Hepatocyte (in vitro differentiated cells): Measurements from ENCODE around the gene ZSCAN25. TPM values are rescaled to one million over a fixed set of nuclear protein-coding genes. Genes with fewer than 3 reads are reported as not detected.
"Not testable (repeated sequence)": the region's sequence is repeated elsewhere in the genome, so short reads cannot be mapped to it uniquely, and the experiment has no call there.

Experiments
- DNase-seq: peaks from one replicate; pipeline ENCODE4 v3.0.0-alpha.2; 2016; ENCODE audit warnings: low spot score
- H2AFZ ChIP-seq: fragments of 200-600 bp; sonication (generic); 2 replicates; pipeline ENCODE4 v1.6.0; 2016; ENCODE audit warnings: antibody characterized with exemption, mild to moderate bottlenecking
- H3K27ac ChIP-seq: fragments of 200-600 bp; sonication (generic); 2 replicates; pipeline ENCODE4 v1.5.1; 2016; ENCODE audit warnings: mild to moderate bottlenecking
- H3K27me3 ChIP-seq: fragments of 200-600 bp; sonication (generic); 2 replicates; pipeline ENCODE4 v1.6.1; 2016
- H3K36me3 ChIP-seq: fragments of 200-600 bp; sonication (generic); replicated peaks from 2 replicates; pipeline ENCODE4 v1.5.1; 2016; ENCODE audit warnings: low read depth; ENCODE audit not compliant: insufficient read depth
- H3K4me1 ChIP-seq: fragments of 200-600 bp; sonication (generic); 2 replicates; pipeline ENCODE4 v1.5.1; 2016; ENCODE audit warnings: mild to moderate bottlenecking, moderate library complexity; ENCODE audit not compliant: insufficient read depth
- H3K4me2 ChIP-seq: fragments of 200-600 bp; sonication (generic); 2 replicates; pipeline ENCODE4 v1.6.0; 2016
- H3K4me3 ChIP-seq: fragments of 200-600 bp; sonication (generic); 2 replicates; pipeline ENCODE4 v1.5.1; 2016; ENCODE audit warnings: mild to moderate bottlenecking
- H3K79me2 ChIP-seq: fragments of 200-600 bp; sonication (generic); 2 replicates; pipeline ENCODE4 v1.6.0; 2017; ENCODE audit warnings: mild to moderate bottlenecking
- H3K9me2 ChIP-seq: fragments of 200-600 bp; sonication (generic); replicated peaks from 2 replicates; pipeline ENCODE4 v1.6.0; 2017; ENCODE audit warnings: mild to moderate bottlenecking; ENCODE audit not compliant: insufficient read depth
- H3K9me3 ChIP-seq: fragments of 200-600 bp; sonication (generic); 2 replicates; pipeline ENCODE4 v1.5.1; 2016; ENCODE audit warnings: low read depth, mild to moderate bottlenecking
- H4K20me1 ChIP-seq: fragments of 200-600 bp; sonication (generic); 2 replicates; pipeline ENCODE4 v1.6.0; 2016; ENCODE audit warnings: mild to moderate bottlenecking; ENCODE audit not compliant: insufficient read depth, poor library complexity, severe bottlenecking
- EZH2 ChIP-seq: fragments of 200-600 bp; sonication (generic); IDR thresholded peaks from 2 replicates; pipeline ENCODE4 v1.6.1; 2016; ENCODE audit warnings: antibody characterized with exemption, mild to moderate bottlenecking, borderline replicate concordance
- EZH2phosphoT487 ChIP-seq: fragments of 200-600 bp; sonication (generic); IDR thresholded peaks from one replicate; pipeline ENCODE4 v1.6.1; 2018; ENCODE audit warnings: antibody characterized with exemption, mild to moderate bottlenecking, low read depth, moderate library complexity; ENCODE audit not compliant: unreplicated experiment, severe bottlenecking
- WGBS: methylation state at CpG from one replicate; pipeline ENCODE4 v1.1.6; 2016; ENCODE audit warnings: low lambda C conversion rate; ENCODE audit errors: missing lambda C conversion rate; 5-methylcytosine and 5-hydroxymethylcytosine counted together
- polyA plus RNA-seq: library from polyadenylated mRNA; unstranded; fragments of >200 nt; fragmentation: Nextera tagmentation; extraction: Ambion mirVana; gene quantifications from 2 replicates; pipeline ENCODE4 v1.2.1, GENCODE V29; 2016
- total RNA-seq: library from RNA; depleted of rRNA; stranded (reverse); fragments of >200 nt; gene quantifications from 2 replicates; pipeline ENCODE4 v1.2.3, GENCODE V29; 2014
- TF ChIP-seq, protein P1 (sequence below): fragments of 200-600 bp; sonication (generic); IDR thresholded peaks from 2 replicates; pipeline ENCODE4 v1.5.1; 2016; ENCODE audit warnings: antibody characterized with exemption, mild to moderate bottlenecking; ENCODE audit not compliant: poor library complexity

ZSCAN25 gene
- total and polyA plus RNA-seq, 2 experiments from 2014 or later = 11.4 to 18.8 TPM

DNA sequence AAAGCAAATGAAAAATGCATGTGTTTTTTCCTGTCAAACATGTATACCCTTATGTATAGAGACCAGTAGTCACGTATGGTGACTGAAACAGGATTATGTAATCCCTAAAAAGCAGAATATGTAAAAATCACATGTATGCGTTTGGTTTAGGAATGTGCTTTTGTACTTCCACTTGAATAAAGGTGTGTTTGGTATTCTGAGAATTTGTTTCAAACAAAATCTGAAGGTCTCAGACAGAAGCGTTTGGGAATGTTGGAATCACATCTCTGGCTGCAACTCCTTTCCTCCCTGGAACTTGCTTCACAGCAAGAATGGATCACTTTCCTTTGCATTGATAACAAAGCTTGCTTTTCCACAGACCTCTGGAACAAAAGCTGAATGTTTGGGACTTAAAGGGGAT, 40.5 kb upstream of the ZSCAN25 start:
- no peak for TF ChIP-seq EZH2
- TF ChIP-seq, protein P1, sequence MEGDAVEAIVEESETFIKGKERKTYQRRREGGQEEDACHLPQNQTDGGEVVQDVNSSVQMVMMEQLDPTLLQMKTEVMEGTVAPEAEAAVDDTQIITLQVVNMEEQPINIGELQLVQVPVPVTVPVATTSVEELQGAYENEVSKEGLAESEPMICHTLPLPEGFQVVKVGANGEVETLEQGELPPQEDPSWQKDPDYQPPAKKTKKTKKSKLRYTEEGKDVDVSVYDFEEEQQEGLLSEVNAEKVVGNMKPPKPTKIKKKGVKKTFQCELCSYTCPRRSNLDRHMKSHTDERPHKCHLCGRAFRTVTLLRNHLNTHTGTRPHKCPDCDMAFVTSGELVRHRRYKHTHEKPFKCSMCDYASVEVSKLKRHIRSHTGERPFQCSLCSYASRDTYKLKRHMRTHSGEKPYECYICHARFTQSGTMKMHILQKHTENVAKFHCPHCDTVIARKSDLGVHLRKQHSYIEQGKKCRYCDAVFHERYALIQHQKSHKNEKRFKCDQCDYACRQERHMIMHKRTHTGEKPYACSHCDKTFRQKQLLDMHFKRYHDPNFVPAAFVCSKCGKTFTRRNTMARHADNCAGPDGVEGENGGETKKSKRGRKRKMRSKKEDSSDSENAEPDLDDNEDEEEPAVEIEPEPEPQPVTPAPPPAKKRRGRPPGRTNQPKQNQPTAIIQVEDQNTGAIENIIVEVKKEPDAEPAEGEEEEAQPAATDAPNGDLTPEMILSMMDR = no peak
- no peak for TF ChIP-seq EZH2phosphoT487
- Histone ChIP-seq H3K4me2 (no peak overlapping the region), H3K9me3 (no peaks in the 10 kb centered on the region), H3K4me1 (no peaks in the 10 kb centered on the region), H3K27ac (no peak overlapping the region), H3K79me2 (peaks cover 2% of the 10 kb centered on the region), H3K27me3 (no peaks in the 10 kb centered on the region), H3K9me2 (no peaks in the 10 kb centered on the region), H4K20me1 (no peaks in the 10 kb centered on the region), H3K4me3 (no peak overlapping the region), H2AFZ (no peak overlapping the region), H3K36me3 (no peaks in the 10 kb centered on the region)
- WGBS = 85% methylated on average over 3 of the region's 3 CpGs
- DNase-seq = no peak

DNA sequence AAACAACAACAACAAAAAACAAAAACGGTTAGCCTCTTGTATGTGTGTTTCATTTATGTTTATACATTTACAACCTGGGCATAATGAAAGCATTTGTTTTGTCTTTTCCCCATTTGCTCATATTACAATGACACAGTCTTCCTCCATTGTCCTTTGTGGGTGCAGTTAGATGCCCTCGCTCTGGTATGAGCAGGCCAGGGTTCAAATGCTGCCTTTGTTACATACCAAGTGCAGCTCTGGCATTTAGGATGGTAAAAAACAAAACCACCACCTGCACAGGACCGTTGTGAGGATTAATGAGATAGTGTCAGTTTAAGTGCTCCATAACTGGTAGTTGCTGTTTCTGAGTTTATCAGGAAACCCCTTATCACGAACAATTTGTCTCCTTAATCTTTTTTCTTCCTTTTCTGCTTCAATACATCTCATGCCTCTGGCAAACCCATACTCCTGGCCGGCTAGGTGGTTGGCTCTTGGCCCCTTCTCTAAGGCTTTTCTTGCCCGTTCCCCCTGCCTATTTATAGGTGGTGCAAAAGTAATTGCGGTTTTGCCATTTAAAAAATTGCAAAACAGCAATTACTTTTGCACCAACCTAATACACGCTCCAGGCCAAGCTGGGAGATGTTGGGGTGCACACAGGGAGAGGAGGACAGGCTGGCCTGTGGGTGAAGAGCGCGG, 37.3 kb upstream of the ZSCAN25 start:
- Histone ChIP-seq H3K79me2 (no peaks in the 10 kb centered on the region), H2AFZ (peak overlapping the region; percentile 94), H3K4me2 (peak overlapping the region; percentile 97), H3K27me3 (no peaks in the 10 kb centered on the region), H3K36me3 (no peaks in the 10 kb centered on the region), H3K9me3 (no peaks in the 10 kb centered on the region), H4K20me1 (no peaks in the 10 kb centered on the region), H3K9me2 (no peaks in the 10 kb centered on the region), H3K4me1 (no peaks in the 10 kb centered on the region), H3K27ac (no peak overlapping the region), H3K4me3 (peak overlapping the region; percentile 64)
- TF ChIP-seq, protein P1 = no peak
- TF ChIP-seq EZH2phosphoT487 = no peak
- 71% methylated on average over 10 of the region's 10 CpGs for WGBS
- DNase-seq = no peak

DNA sequence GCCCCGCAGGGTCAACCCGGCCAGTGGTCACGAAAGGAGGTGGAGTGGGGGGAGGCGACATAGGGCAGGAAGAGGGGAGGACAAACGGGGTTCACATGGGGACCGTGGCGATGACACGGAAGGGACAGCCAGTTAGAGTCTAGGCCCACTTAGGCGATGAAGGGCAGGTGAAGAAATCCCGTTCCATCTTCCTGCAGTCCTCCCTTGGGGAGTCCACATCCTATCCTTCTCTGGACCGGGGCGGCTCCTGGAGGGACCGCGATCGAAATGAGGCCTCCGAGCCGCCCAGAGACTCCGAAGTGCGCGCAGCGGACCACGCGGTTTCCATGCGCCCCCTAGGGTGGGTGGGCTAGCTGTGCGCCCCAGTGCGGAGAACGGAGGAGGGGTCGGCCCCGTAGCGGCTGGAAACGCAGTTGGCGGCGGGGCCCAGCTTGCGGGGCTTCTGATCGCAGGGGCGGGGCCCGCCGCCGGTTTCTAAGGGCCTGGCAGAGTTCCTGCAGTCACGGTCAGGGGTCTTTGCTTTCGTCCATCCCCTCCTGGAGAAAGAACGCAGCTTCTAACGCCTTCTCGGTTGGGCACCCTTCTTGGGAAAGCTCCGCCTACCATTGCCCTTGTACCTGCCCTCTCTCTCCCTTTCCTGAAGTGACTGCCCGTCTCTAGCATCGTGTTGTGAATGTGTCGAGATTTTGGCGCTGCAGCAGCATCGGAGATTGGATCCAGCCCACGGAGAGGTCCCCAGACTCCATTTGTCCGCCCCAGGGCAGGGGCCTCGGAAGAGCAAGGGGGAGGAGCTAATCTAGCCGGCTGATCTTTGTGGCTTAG, 36.6 kb upstream of the ZSCAN25 start:
- no peaks in the 10 kb centered on the region for H3K9me3 ChIP-seq
- peak overlapping the region; percentile 64 for H3K4me3 ChIP-seq
- no peaks in the 10 kb centered on the region for H3K79me2 ChIP-seq
- H3K36me3 ChIP-seq = no peaks in the 10 kb centered on the region
- no peaks in the 10 kb centered on the region for H3K9me2 ChIP-seq
- no peaks in the 10 kb centered on the region for H3K4me1 ChIP-seq
- H4K20me1 ChIP-seq = no peaks in the 10 kb centered on the region
- H3K4me2 ChIP-seq = peak overlapping the region; percentile 97
- TF ChIP-seq, protein P1 = peak; percentile 57
- TF ChIP-seq EZH2 (no peak), EZH2phosphoT487 (no peak)
- peak overlapping the region; percentile 30 for H3K27ac ChIP-seq
- H3K27me3 ChIP-seq = no peaks in the 10 kb centered on the region
- 7% methylated on average over 51 of the region's 54 CpGs for WGBS
- peak overlapping the region; percentile 94 for H2AFZ ChIP-seq
- peak; percentile 75 for DNase-seq

DNA sequence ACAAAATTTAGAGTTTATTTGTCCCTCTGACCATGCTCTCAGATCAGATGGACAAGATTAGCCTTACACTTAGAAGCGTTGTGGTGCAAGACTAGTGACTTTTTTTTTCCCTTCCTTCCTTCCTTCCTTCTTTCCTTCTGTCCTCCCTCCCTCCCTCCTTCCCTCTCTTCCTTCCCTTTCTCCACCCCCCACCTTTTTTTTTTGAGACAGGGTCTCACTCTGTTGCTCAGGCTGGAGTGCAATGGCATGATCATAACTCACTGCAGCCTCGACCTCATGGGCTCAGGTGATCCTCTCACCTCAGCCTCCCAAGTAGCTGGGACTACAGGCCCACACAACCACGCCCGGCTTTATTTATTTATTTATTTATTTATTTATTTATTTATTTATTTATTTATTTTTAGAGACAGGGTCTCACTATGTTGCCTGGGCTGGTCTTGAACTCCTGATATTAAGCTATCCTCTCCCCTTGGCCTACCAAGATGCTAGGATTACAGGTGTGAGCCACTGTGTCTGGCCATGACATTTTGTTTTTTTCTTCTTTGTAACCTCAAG, 35.9 kb upstream of the ZSCAN25 start:
- not testable (repeated sequence) for H3K36me3 ChIP-seq, H3K27me3 ChIP-seq, H3K9me3 ChIP-seq, H3K9me2 ChIP-seq, H3K4me1 ChIP-seq, H3K79me2 ChIP-seq, H4K20me1 ChIP-seq, DNase-seq, H3K27ac ChIP-seq
- H3K4me2 ChIP-seq = peak overlapping the region; percentile 97
- H3K4me3 ChIP-seq = peak overlapping the region; percentile 64
- peak overlapping the region; percentile 94 for H2AFZ ChIP-seq
- 65% methylated on average over 4 of the region's 4 CpGs for WGBS
